DOHH2 (cell line): ENCODE results near the gene COL13A1.

Experiments used
- H3F3A ChIP-seq: fragments of 200-600 bp; sonication (generic), shearing (Covaris generic); 2 replicates; pipeline ENCODE4 v1.6.0; 2016; ENCODE audit warnings: antibody characterized with exemption, mild to moderate bottlenecking; ENCODE audit not compliant: control insufficient read depth, insufficient read depth
- H3K27ac ChIP-seq: fragments of 200-600 bp; sonication (generic); 2 replicates; pipeline ENCODE4 v1.5.1; 2014; ENCODE audit warnings: low read depth, mild to moderate bottlenecking, low read length, moderate library complexity
- H3K27me3 ChIP-seq: fragments of 200-600 bp; sonication (generic); 2 replicates; pipeline ENCODE4 v1.6.1; 2014; ENCODE audit warnings: mild to moderate bottlenecking, low read length, mixed read lengths; ENCODE audit not compliant: control insufficient read depth
- H3K36me3 ChIP-seq: fragments of 200-600 bp; sonication (generic); 2 replicates; pipeline ENCODE4 v1.6.1; 2014; ENCODE audit warnings: mild to moderate bottlenecking, low read length, moderate library complexity, mixed read lengths; ENCODE audit not compliant: control insufficient read depth
- H3K4me1 ChIP-seq: fragments of 200-600 bp; sonication (generic); 2 replicates; pipeline ENCODE4 v1.6.1; 2014; ENCODE audit warnings: mild to moderate bottlenecking, low read length, mixed read lengths; ENCODE audit not compliant: control insufficient read depth
- H3K4me2 ChIP-seq: fragments of 200-600 bp; sonication (generic); 2 replicates; pipeline ENCODE4 v1.6.0; 2014; ENCODE audit warnings: mild to moderate bottlenecking, low read length, moderate library complexity
- H3K4me3 ChIP-seq: fragments of 200-600 bp; sonication (generic); 2 replicates; pipeline ENCODE4 v1.5.1; 2014; ENCODE audit warnings: mild to moderate bottlenecking, low read length, mixed read lengths
- H3K79me2 ChIP-seq: fragments of 200-600 bp; sonication (generic); 2 replicates; pipeline ENCODE4 v1.6.1; 2014; ENCODE audit warnings: mild to moderate bottlenecking, low read length, mixed read lengths; ENCODE audit not compliant: control insufficient read depth
- H3K9me2 ChIP-seq: fragments of 200-600 bp; sonication (generic); replicated peaks from 2 replicates; pipeline ENCODE4 v1.6.1; 2014; ENCODE audit warnings: mild to moderate bottlenecking, low read length, mixed read lengths; ENCODE audit not compliant: control insufficient read depth
- H3K9me3 ChIP-seq: fragments of 200-600 bp; sonication (generic); 2 replicates; pipeline ENCODE4 v1.6.1; 2014; ENCODE audit warnings: antibody characterized with exemption, low read length, mixed read lengths; ENCODE audit not compliant: control insufficient read depth, insufficient read depth
- H4K20me1 ChIP-seq: fragments of 200-600 bp; sonication (generic); 2 replicates; pipeline ENCODE4 v1.6.0; 2014; ENCODE audit warnings: low read depth, mild to moderate bottlenecking, antibody characterized with exemption, low read length, moderate library complexity; ENCODE audit not compliant: control insufficient read depth, insufficient read depth
- EZH2phosphoT487 ChIP-seq: fragments of 200-600 bp; sonication (generic); IDR thresholded peaks from 2 replicates; pipeline ENCODE4 v1.6.1; 2017; ENCODE audit warnings: borderline replicate concordance, mild to moderate bottlenecking, antibody characterized with exemption, low read length, moderate library complexity, mixed read lengths
- TF ChIP-seq, protein P1 (sequence below): fragments of 200-600 bp; sonication (generic); IDR thresholded peaks from one replicate; pipeline ENCODE4 v1.5.1; 2014; ENCODE audit warnings: antibody characterized with exemption, mild to moderate bottlenecking, low read depth, low read length; ENCODE audit not compliant: poor library complexity, severe bottlenecking

COL13A1 gene

DNA sequence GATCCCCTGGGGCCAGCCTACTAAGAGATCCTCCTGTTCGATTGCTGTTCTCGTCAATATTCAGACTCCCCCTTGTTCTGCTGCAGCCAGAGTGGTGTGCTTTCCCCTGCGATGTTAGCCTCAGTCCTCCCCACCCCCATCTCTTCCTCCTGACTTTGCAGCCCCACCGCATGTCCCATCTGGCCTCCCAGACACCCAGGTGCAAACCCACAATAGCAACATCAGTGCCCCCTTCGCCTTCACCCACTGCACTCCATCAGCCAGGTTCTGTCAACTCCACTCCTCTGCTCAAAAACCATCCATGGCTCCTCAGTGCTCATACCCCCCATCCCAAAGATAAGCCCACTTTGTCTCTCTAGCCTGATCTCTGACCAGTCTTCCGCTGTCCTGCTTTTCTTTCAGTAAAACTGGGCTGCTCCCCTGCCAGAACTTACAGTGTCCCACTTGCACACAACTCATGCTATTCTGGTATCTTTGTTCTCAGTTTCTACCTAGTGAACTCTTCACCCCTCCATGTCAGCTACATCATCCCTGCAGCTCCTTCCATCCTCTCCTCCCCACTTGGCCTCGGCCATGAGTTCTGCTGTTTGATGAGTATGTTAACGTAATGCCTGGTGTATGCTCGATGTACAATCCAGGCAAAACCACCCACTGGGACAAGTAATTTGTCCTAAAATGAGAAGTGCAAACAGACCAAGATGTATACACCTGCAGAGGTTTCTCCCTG, 26.6 kb downstream of the COL13A1 start:
- Histone ChIP-seq H3K4me3 (no peak overlapping the region), H3K9me3 (no peaks in the 10 kb centered on the region), H3K79me2 (no peaks in the 10 kb centered on the region), H3K27me3 (peaks cover 7% of the 10 kb centered on the region; the same call in 1 of the 2 replicates), H3K9me2 (no peaks in the 10 kb centered on the region), H3K4me1 (no peaks in the 10 kb centered on the region), H3K36me3 (no peaks in the 10 kb centered on the region), H3F3A (no peaks in the 10 kb centered on the region), H4K20me1 (no peaks in the 10 kb centered on the region), H3K27ac (no peak overlapping the region), H3K4me2 (no peak overlapping the region)
- no peak for TF ChIP-seq EZH2phosphoT487

DNA sequence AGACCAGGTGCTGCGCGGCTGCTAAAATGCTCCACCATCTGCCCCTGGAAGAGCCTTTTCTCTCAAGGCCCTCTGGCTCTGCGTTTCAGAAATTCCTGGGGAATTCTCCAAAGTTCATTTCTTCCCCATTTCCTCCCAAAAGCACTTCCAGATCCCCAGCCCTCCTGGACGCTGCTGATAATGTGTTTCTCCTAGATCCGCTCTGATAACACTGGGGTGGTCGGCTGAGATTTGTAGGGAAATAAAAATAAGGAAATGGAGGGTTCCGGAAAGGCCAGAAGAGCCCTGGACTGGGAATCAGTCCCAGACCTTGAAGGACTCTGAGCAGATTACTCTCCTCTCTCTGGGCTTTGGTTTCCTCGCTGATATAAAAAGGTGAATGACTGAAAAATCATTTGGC, 28.1 kb downstream of the COL13A1 start:
- Histone ChIP-seq H3K79me2 (no peaks in the 10 kb centered on the region), H3K36me3 (no peaks in the 10 kb centered on the region), H3K27ac (no peak overlapping the region), H3K9me2 (no peaks in the 10 kb centered on the region), H3K4me2 (no peak overlapping the region), H4K20me1 (no peaks in the 10 kb centered on the region), H3K9me3 (no peaks in the 10 kb centered on the region), H3K4me3 (no peak overlapping the region), H3K4me1 (no peaks in the 10 kb centered on the region), H3K27me3 (peaks cover 13% of the 10 kb centered on the region; the same call in 1 of the 2 replicates), H3F3A (no peaks in the 10 kb centered on the region)
- no peak for TF ChIP-seq EZH2phosphoT487
- TF ChIP-seq, protein P1, sequence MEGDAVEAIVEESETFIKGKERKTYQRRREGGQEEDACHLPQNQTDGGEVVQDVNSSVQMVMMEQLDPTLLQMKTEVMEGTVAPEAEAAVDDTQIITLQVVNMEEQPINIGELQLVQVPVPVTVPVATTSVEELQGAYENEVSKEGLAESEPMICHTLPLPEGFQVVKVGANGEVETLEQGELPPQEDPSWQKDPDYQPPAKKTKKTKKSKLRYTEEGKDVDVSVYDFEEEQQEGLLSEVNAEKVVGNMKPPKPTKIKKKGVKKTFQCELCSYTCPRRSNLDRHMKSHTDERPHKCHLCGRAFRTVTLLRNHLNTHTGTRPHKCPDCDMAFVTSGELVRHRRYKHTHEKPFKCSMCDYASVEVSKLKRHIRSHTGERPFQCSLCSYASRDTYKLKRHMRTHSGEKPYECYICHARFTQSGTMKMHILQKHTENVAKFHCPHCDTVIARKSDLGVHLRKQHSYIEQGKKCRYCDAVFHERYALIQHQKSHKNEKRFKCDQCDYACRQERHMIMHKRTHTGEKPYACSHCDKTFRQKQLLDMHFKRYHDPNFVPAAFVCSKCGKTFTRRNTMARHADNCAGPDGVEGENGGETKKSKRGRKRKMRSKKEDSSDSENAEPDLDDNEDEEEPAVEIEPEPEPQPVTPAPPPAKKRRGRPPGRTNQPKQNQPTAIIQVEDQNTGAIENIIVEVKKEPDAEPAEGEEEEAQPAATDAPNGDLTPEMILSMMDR: no peak

DNA sequence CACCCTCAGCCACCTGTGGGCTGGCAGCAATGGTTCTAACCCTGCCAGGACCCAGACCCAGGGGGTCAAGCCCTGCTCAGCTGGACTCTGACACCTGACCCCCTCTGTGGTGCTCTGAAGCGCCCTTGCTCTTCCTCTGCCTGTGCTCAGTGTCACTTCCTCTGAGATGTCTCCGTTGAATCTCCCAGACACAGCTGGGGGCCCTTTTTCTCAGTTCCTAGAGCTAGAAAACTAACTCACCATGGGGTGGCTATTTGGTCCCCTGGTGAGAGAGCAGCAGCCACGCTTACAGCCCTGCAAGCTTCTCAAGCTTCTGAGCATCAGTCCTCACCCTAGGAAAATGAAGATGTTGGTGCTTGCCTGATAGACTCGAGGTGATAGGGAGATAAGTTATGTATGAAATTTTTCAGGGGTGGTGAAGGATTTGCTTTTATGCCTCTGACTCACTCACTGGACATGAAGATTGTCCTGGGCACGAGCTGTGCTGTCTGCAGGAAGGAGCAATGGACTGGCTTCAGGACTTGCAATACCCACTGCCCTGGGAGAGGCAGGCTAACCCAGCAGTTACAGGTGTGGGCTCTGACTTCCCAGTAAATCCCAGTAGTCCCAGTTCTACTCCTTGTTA, 29.6 kb downstream of the COL13A1 start:
- Histone ChIP-seq H3K9me2 (no peaks in the 10 kb centered on the region), H3K79me2 (no peaks in the 10 kb centered on the region), H3F3A (no peaks in the 10 kb centered on the region), H3K27me3 (peaks cover 25% of the 10 kb centered on the region), H3K36me3 (no peaks in the 10 kb centered on the region), H3K4me2 (no peak overlapping the region), H3K4me1 (no peaks in the 10 kb centered on the region), H3K4me3 (no peak overlapping the region), H3K27ac (no peak overlapping the region), H4K20me1 (no peaks in the 10 kb centered on the region), H3K9me3 (no peaks in the 10 kb centered on the region)
- TF ChIP-seq, protein P1: no peak
- no peak for TF ChIP-seq EZH2phosphoT487

DNA sequence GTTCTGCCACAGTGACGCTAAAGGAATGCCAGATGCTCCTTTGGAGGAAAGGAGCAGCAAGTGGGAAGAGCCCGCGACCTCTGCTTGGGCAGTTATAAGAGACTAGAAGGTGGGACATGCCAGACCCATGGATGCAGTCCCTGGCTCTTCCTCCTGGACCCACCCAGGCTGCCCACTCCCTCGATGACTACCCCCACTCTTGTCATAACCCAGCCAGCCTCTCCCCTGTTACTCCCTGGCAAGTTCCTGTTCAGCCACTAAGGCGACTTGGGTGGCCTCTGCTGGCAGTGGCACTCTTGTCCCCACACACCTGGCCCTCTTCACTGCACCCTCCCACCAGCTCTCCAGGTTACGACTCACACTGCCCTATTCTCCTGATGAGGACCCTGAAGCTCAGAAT, 33.5 kb downstream of the COL13A1 start:
- H3K4me3 ChIP-seq: no peak overlapping the region
- H3K79me2 ChIP-seq: no peaks in the 10 kb centered on the region
- H3K9me3 ChIP-seq: no peaks in the 10 kb centered on the region
- H3K9me2 ChIP-seq: no peaks in the 10 kb centered on the region
- H3K4me1 ChIP-seq: no peaks in the 10 kb centered on the region
- no peaks in the 10 kb centered on the region for H3F3A ChIP-seq
- H3K27ac ChIP-seq: no peak overlapping the region
- H3K36me3 ChIP-seq: no peaks in the 10 kb centered on the region
- no peak overlapping the region for H3K4me2 ChIP-seq
- peaks cover 27% of the 10 kb centered on the region for H3K27me3 ChIP-seq
- no peaks in the 10 kb centered on the region for H4K20me1 ChIP-seq
- TF ChIP-seq, protein P1: no peak
- TF ChIP-seq EZH2phosphoT487: no peak
